GM12892 (cell line): ENCODE results near the gene VSIG1. TPM values are rescaled to one million over a fixed set of nuclear protein-coding genes. Genes with fewer than 3 reads are reported as not detected.
A peak's percentile ranks its signal among the peaks of the same experiment; 100 is the strongest.

Experiments used
- DNase-seq: peaks from one replicate; pipeline ENCODE4 v3.0.0; 2011; ENCODE audit not compliant: insufficient read length
- FAIRE-seq: peaks from 2 replicates; lab custom pipeline; 2011; peaks lifted over from hg19 to GRCh38; lab: Jason Lieb, UNC
- POLR2A ChIP-seq: IDR thresholded peaks from 2 replicates; pipeline ENCODE4 v1.6.1; 2011; ENCODE audit warnings: low read depth, low read length, control low read depth
- POLR2AphosphoS5 ChIP-seq: IDR thresholded peaks from 2 replicates; pipeline ENCODE4 v1.6.1; 2011; ENCODE audit warnings: low read depth, low read length, control low read depth
- TAF1 ChIP-seq: IDR thresholded peaks from 2 replicates; pipeline ENCODE4 v1.6.1; 2011; ENCODE audit warnings: low read depth, mild to moderate bottlenecking, control low read depth, low read length, borderline replicate concordance
- polyA plus RNA-seq: library from polyadenylated mRNA; unstranded; fragments of >200 nt; gene quantifications from one replicate; pipeline ENCODE4 v1.2.1, GENCODE V29; 2012; ENCODE audit warnings: missing spikeins, inconsistent platforms; ENCODE audit not compliant: missing spikeins

The VSIG1 gene
- polyA plus RNA-seq, result not detected

- TF ChIP-seq TAF1 (no peak), POLR2AphosphoS5 (no peak), POLR2A (no peak)
- no peak for DNase-seq
- FAIRE-seq, result no peak
Measured at GRCh38 chrX:108044554-108045256, at the start of gene VSIG1. TSS of gene VSIG1 (plus strand) at chrX:108045065. CDS start at chrX:108045131, 66 bp downstream.

GRCh38 chrX:107996124-107996523, 48.7 kb upstream of the VSIG1 start:
- no peak for TF ChIP-seq TAF1
- no peak for TF ChIP-seq POLR2A
- no peak for TF ChIP-seq POLR2AphosphoS5
- DNase-seq, result no peak
- no peak for FAIRE-seq

GRCh38 chrX:108000751-108001150, 44.1 kb upstream of the VSIG1 start:
- DNase-seq (no peak), FAIRE-seq (no peak)
- TF ChIP-seq POLR2A (no peak), POLR2AphosphoS5 (no peak), TAF1 (no peak)

GRCh38 chrX:108001218-108001814, 43.5 kb upstream of the VSIG1 start:
- no peak for TF ChIP-seq POLR2A
- no peak for TF ChIP-seq POLR2AphosphoS5
- no peak for TF ChIP-seq TAF1
- DNase-seq (no peak), FAIRE-seq (peak; percentile 64)

- FAIRE-seq (no peak), DNase-seq (no peak)
- TF ChIP-seq POLR2A (no peak), POLR2AphosphoS5 (no peak), TAF1 (no peak)
Measured at GRCh38 chrX:108018656-108019381, 26.0 kb upstream of the VSIG1 start.

GRCh38 chrX:108019382-108019875, 25.4 kb upstream of the VSIG1 start:
- no peak for TF ChIP-seq TAF1
- no peak for TF ChIP-seq POLR2AphosphoS5
- TF ChIP-seq POLR2A, result no peak
- FAIRE-seq, result no peak
- no peak for DNase-seq

GRCh38 chrX:108020631-108021030, 24.2 kb upstream of the VSIG1 start:
- no peak for TF ChIP-seq POLR2AphosphoS5
- TF ChIP-seq TAF1, result no peak
- no peak for TF ChIP-seq POLR2A
- no peak for DNase-seq
- FAIRE-seq, result peak; percentile 83

GRCh38 chrX:108022491-108023089, 22.3 kb upstream of the VSIG1 start:
- TF ChIP-seq POLR2A (no peak), POLR2AphosphoS5 (no peak), TAF1 (no peak)
- no peak for FAIRE-seq
- DNase-seq, result no peak

- DNase-seq (no peak), FAIRE-seq (no peak)
- TF ChIP-seq TAF1 (no peak), POLR2A (no peak)
Measured at GRCh38 chrX:108025376-108025775, 19.5 kb upstream of the VSIG1 start.

- TF ChIP-seq TAF1 (no peak), POLR2A (no peak), POLR2AphosphoS5 (no peak)
- FAIRE-seq, result peak; percentile 63
- DNase-seq, result no peak
Measured at GRCh38 chrX:108025954-108026600, 18.8 kb upstream of the VSIG1 start.
